MCF 10A (cell line): ENCODE measurements around the gene PTGR2. TPM values are rescaled to one million over a fixed set of nuclear protein-coding genes. Genes with fewer than 3 reads are reported as not detected.
"Not testable (repeated sequence)": the region's sequence is repeated elsewhere in the genome, so short reads cannot be mapped to it uniquely, and the experiment has no call there.

ENCODE experiments used
- BruUV-seq: library from RNA; stranded (reverse); fragments of 400-500 nt; replicated peaks from 2 replicates; lab custom pipeline; 2021; lab: Mats Ljungman, UMichigan
- CTCF ChIA-PET: fragments of 300-600 bp; sonication (Branson Sonifier 250); formaldehyde crosslinking; extraction: SDS; loops from one replicate; lab custom pipeline; 2021; ENCODE audit warnings: antibody characterized with exemption, inconsistent platforms; lab: Yijun Ruan, JAX
- POLR2A ChIA-PET: fragments of 300-600, 350-650 bp; sonication (Branson Sonifier 250); formaldehyde crosslinking; extraction: SDS; loops from one replicate; lab custom pipeline; 2020; ENCODE audit warnings: antibody characterized with exemption, inconsistent platforms; lab: Yijun Ruan, JAX
- DNase-seq: peaks from one replicate; pipeline ENCODE4 v3.0.0-alpha.2; 2018; ENCODE audit not compliant: unreplicated experiment
- H3K27ac Mint-ChIP-seq: one replicate; pipeline ENCODE4 v1.8.0; 2022; ENCODE audit warnings: mild to moderate bottlenecking, low read depth, mixed read lengths; ENCODE audit not compliant: unreplicated experiment
- H3K27me3 Mint-ChIP-seq: one replicate; pipeline ENCODE4 v1.8.0; 2022; ENCODE audit warnings: mixed read lengths; ENCODE audit not compliant: insufficient read depth, unreplicated experiment
- H3K36me3 Mint-ChIP-seq: one replicate; pipeline ENCODE4 v1.8.0; 2022; ENCODE audit warnings: mild to moderate bottlenecking, moderate library complexity, mixed read lengths; ENCODE audit not compliant: insufficient read depth, unreplicated experiment
- H3K4me1 Mint-ChIP-seq: one replicate; pipeline ENCODE4 v1.8.0; 2022; ENCODE audit warnings: mixed read lengths; ENCODE audit not compliant: insufficient read depth, unreplicated experiment
- H3K4me3 Mint-ChIP-seq: one replicate; pipeline ENCODE4 v1.8.0; 2022; ENCODE audit warnings: mild to moderate bottlenecking, moderate library complexity, mixed read lengths; ENCODE audit not compliant: unreplicated experiment
- H3K9me3 Mint-ChIP-seq: one replicate; pipeline ENCODE4 v1.8.0; 2022; ENCODE audit warnings: mixed read lengths; ENCODE audit not compliant: unreplicated experiment
- intact Hi-C: fragments of 100-400 bp; cut with micrococcal nuclease; formaldehyde crosslinking; loops from 2 replicates; pipeline ENCODE4 v1.14.1; 2022
- total RNA-seq: library from RNA; stranded (reverse); gene quantifications from 2 replicates; pipeline ENCODE4 v1.2.3, GENCODE V29; 2022
- TF ChIP-seq, protein P1 (sequence below): fragments of 200-600 bp; IDR thresholded peaks from one replicate; pipeline ENCODE4 v1.8.0; 2022; ENCODE audit warnings: antibody characterized with exemption, mild to moderate bottlenecking; ENCODE audit not compliant: unreplicated experiment

PTGR2 gene
- total RNA-seq, 1 experiment from 2014 or later = 9.2 TPM

DNA sequence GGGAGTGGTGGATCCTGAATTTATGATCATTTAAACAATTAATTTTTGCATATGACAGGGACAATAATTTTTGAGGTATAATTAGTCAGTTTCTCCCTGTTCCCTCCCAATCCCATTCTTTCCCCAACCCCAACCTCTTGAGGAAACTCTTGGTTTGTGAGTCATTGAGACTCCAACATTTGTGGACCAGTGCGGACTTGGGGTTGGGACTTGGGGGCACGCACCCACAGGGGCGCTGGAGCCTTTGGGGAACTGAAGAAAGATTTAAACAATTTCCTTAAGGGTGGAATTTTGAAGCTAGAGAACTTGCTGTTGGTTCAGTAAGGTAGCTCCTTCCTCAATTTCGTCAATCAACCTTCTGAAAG is 17.4 kb upstream of the PTGR2 start:
- Mint-ChIP-seq H3K4me3 (no peak overlapping the region), H3K27ac (no peak overlapping the region), H3K9me3 (no peaks in the 10 kb centered on the region), H3K36me3 (peaks cover 5% of the 10 kb centered on the region), H3K27me3 (no peaks in the 10 kb centered on the region), H3K4me1 (peaks cover 14% of the 10 kb centered on the region)
- intact Hi-C loops = no loop called here
- no TSS peak for BruUV-seq
- POLR2A ChIA-PET = interaction anchor here (0.9 to 2.4 kb wide), 3 partner anchors 13 to 76 kb away, joined by 3 to 9 read pairs (median 5); partner anchors contain the start of gene PTGR2
- DNase-seq = no peak
- CTCF ChIA-PET = interaction anchor here (0.6 kb wide), 1 partner anchor 11 kb away, joined by 3 read pairs; no protein-coding TSS in a partner anchor
- TF ChIP-seq, protein P1, sequence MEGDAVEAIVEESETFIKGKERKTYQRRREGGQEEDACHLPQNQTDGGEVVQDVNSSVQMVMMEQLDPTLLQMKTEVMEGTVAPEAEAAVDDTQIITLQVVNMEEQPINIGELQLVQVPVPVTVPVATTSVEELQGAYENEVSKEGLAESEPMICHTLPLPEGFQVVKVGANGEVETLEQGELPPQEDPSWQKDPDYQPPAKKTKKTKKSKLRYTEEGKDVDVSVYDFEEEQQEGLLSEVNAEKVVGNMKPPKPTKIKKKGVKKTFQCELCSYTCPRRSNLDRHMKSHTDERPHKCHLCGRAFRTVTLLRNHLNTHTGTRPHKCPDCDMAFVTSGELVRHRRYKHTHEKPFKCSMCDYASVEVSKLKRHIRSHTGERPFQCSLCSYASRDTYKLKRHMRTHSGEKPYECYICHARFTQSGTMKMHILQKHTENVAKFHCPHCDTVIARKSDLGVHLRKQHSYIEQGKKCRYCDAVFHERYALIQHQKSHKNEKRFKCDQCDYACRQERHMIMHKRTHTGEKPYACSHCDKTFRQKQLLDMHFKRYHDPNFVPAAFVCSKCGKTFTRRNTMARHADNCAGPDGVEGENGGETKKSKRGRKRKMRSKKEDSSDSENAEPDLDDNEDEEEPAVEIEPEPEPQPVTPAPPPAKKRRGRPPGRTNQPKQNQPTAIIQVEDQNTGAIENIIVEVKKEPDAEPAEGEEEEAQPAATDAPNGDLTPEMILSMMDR = no peak

DNA sequence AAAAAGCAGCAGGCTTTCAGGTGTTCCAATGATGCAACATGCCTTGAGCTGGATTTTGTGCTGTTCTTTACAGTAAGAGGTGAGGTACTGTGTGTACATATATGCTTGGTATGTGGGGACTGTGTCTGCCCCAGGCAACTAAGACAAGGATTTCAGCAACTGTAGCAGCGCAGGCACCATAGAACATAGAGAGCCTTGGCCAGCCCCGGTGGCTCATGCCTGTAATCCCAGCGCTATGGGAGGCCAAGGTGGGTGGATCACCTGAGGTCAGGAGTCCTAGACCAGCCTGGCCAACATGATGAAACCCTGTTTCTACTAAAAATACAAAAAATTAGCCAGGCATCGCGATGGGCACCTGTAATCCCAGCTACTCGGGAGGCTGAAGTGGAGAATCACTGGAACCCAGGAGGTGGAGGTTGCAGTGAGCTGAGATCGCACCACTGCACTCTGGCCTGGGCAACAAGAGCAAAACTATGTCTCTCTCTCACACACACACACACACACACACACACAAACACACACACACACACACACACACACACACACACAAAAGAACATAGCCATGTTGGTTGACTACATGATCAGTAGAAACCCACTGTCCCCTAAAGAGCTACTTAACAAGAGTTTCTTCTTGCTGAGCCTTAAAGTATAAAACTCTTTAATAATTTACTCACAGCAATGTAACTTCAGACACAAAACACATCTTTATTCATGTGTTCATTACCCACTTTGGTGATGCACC is 13.2 kb upstream of the PTGR2 start:
- intact Hi-C loops, H3K4me1 Mint-ChIP-seq, H3K27ac Mint-ChIP-seq, H3K36me3 Mint-ChIP-seq, H3K9me3 Mint-ChIP-seq, H3K27me3 Mint-ChIP-seq, H3K4me3 Mint-ChIP-seq, BruUV-seq: not testable (repeated sequence)
- ChIA-PET POLR2A (interaction anchor here (0.7 to 2.7 kb wide), 6 partner anchors 8 to 160 kb away, joined by 3 to 19 read pairs (median 5); partner anchors contain the start of genes PTGR2 and ZNF410), CTCF (interaction anchor here (0.7 kb wide), 1 partner anchor 8 kb away, joined by 3 read pairs; no protein-coding TSS in a partner anchor)
- peak; percentile 52 for DNase-seq

DNA sequence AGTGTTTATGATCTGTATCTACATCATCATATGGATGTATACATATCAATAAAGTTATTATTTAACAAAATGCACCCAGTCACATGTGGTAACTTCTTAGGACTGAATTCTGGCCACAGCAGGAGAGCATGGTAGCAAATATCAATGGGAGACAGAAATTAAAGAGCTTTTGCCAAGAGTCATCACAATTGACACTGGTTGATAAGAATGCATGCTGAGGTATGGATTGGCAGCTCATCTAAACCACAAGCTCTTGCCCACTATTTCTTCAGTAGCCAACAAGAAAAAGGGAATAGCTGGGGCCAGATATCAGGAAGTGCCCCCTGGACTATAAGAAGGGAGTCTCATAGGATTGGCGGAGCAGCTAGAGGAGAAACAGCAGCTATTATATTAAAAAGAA is 9.4 kb upstream of the PTGR2 start:
- CTCF ChIA-PET = interaction anchor here (0.7 kb wide), 1 partner anchor 11 kb away, joined by 3 read pairs; no protein-coding TSS in a partner anchor
- Mint-ChIP-seq H3K4me1 (peaks cover 7% of the 10 kb centered on the region), H3K36me3 (no peaks in the 10 kb centered on the region), H3K4me3 (no peak overlapping the region), H3K9me3 (no peaks in the 10 kb centered on the region), H3K27ac (no peak overlapping the region), H3K27me3 (no peaks in the 10 kb centered on the region)
- BruUV-seq = no TSS peak
- POLR2A ChIA-PET = interaction anchor here (0.7 to 1.4 kb wide), 4 partner anchors 9 to 88 kb away, joined by 3 to 16 read pairs (median 4); partner anchors contain the start of genes PTGR2 and ZNF410
- intact Hi-C loops = no loop called here
- DNase-seq = no peak
- TF ChIP-seq, protein P1 = no peak

DNA sequence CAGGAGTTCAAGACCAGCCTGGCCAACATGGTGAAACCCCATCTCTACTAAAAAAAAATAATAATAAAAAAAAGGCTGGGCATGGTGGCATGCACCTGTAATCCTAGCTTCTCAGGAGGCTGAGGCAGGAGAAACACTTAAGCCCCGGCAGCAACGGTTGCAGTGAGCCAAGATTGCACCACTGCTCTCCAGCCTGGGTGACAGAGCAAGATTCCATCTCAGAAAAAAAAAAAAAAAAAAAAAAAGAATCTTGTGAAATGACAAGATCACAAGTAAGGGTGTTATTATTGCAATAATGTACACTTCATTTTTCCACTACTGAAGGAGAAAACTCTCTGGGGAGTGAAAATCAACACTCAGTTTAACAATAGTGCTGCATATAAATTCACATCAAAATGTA is 8.8 kb upstream of the PTGR2 start:
- BruUV-seq = no TSS peak
- no peak for DNase-seq
- Mint-ChIP-seq H3K4me1 (peaks cover 7% of the 10 kb centered on the region), H3K4me3 (no peak overlapping the region), H3K36me3 (no peaks in the 10 kb centered on the region), H3K27ac (no peak overlapping the region), H3K27me3 (no peaks in the 10 kb centered on the region), H3K9me3 (no peaks in the 10 kb centered on the region)
- ChIA-PET POLR2A (interaction anchor here (0.7 to 1.4 kb wide), 4 partner anchors 8 to 98 kb away, joined by 3 to 16 read pairs (median 4); partner anchors contain the start of genes PTGR2 and ZNF410), CTCF (interaction anchor here (0.7 kb wide), 1 partner anchor 11 kb away, joined by 3 read pairs; no protein-coding TSS in a partner anchor)
- TF ChIP-seq, protein P1 = no peak
- intact Hi-C loops = no loop called here
